CD4-positive, CD25-positive, alpha-beta regulatory T cell (primary cell): ENCODE data around the gene CKLF. TPM values are rescaled to one million over a fixed set of nuclear protein-coding genes. Genes with fewer than 3 reads are reported as not detected.

Experiments used
- ATAC-seq, 2 donors: fragments of 150-1000 bp; cut with Tn5 transposase; one replicate each; pipeline ENCODE4 v1.10.0; 2021; ENCODE audit warnings: low read depth in 2 of 2, moderate number of reproducible peaks in 2 of 2, moderate library complexity in 1 of 2
- DNase-seq, 3 donors: peaks; one replicate each; pipeline versions ENCODE4 v3.0.0 to v3.0.0-alpha.2; 2012 to 2022; ENCODE audit warnings: mixed read lengths in 1 of 3
- H3K27ac ChIP-seq: one replicate; pipeline ENCODE4 v1.7.0; 2013; ENCODE audit warnings: mild to moderate bottlenecking, low read length; ENCODE audit not compliant: insufficient read depth, poor library complexity, severe bottlenecking
- H3K27me3 ChIP-seq: one replicate; pipeline ENCODE4 v1.7.0; 2013; ENCODE audit warnings: low read length; ENCODE audit not compliant: control insufficient read depth, insufficient read depth
- H3K36me3 ChIP-seq: one replicate; pipeline ENCODE4 v1.7.0; 2013; ENCODE audit warnings: mild to moderate bottlenecking, low read length, moderate library complexity; ENCODE audit not compliant: control insufficient read depth, insufficient read depth
- H3K4me1 ChIP-seq: 2 replicates; pipeline ENCODE4 v1.7.0; 2013; ENCODE audit warnings: mild to moderate bottlenecking, low read length; ENCODE audit not compliant: insufficient read depth, control insufficient read depth, poor library complexity, severe bottlenecking
- H3K4me3 ChIP-seq: one replicate; pipeline ENCODE4 v1.7.0; 2013; ENCODE audit warnings: low read depth, mild to moderate bottlenecking, low read length, moderate library complexity
- H3K9me3 ChIP-seq, 2 experiments: 1 replicate in 1 of 2; 2 replicates in 1 of 2; pipeline ENCODE4 v1.7.0; 2013; ENCODE audit warnings: low read length in 2 of 2, mild to moderate bottlenecking in 1 of 2, moderate library complexity in 1 of 2; ENCODE audit not compliant: control insufficient read depth in 2 of 2
- H3K27ac Mint-ChIP-seq, 3 donors: one replicate each; pipeline ENCODE4 v1.8.0; 2020 to 2022; ENCODE audit warnings: mild to moderate bottlenecking in 3 of 3, mixed read lengths in 3 of 3, moderate library complexity in 2 of 3
- H3K27me3 Mint-ChIP-seq: one replicate; pipeline ENCODE4 v1.8.0; 2022; ENCODE audit warnings: mild to moderate bottlenecking, mixed read lengths
- H3K36me3 Mint-ChIP-seq: one replicate; pipeline ENCODE4 v1.8.0; 2020; ENCODE audit warnings: mixed read lengths
- H3K4me1 Mint-ChIP-seq, 4 donors: one replicate each; pipeline ENCODE4 v1.8.0; 2020 to 2022; ENCODE audit warnings: mixed read lengths in 4 of 4, mild to moderate bottlenecking in 1 of 4
- H3K4me3 Mint-ChIP-seq, 4 donors: one replicate each; pipeline ENCODE4 v1.8.0; 2020 to 2022; ENCODE audit warnings: mild to moderate bottlenecking in 4 of 4, mixed read lengths in 4 of 4, moderate library complexity in 3 of 4
- H3K9me3 Mint-ChIP-seq, 7 donors: one replicate each; pipeline ENCODE4 v1.8.0; 2020 to 2022; ENCODE audit warnings: mixed read lengths in 7 of 7, mild to moderate bottlenecking in 3 of 7, moderate library complexity in 2 of 7
- polyA plus RNA-seq, 4 donors: library from polyadenylated mRNA; unstranded; fragments of 300-500 nt; fragmentation: Illumina TruSeq; gene quantifications; one replicate each; pipeline ENCODE4 v1.2.3, GENCODE V29; 2021
- total RNA-seq: library from RNA; stranded (reverse); gene quantifications from one replicate; pipeline ENCODE4 v1.2.3, GENCODE V29; 2022

CKLF gene
- total and polyA plus RNA-seq, 5 donors from 2014 or later, result 48.2 to 242 (median 161) TPM

GRCh38 chr16:66580605-66581209 is 28.3 kb downstream of the CKLF start:
- Mint-ChIP-seq H3K4me1 (peaks cover 2 to 18% (median 6%) of the 10 kb centered on the region in 4 donors), H3K9me3 (no peaks in the 10 kb centered on the region), H3K27ac (no peak overlapping the region), H3K27me3 (peaks cover 29% of the 10 kb centered on the region), H3K4me3 (no peak overlapping the region), H3K36me3 (no peaks in the 10 kb centered on the region)
- H3K4me1 ChIP-seq, result peaks cover 9% of the 10 kb centered on the region
- no peaks in the 10 kb centered on the region for H3K9me3 ChIP-seq
- no peak overlapping the region for H3K27ac ChIP-seq
- no peaks in the 10 kb centered on the region for H3K27me3 ChIP-seq
- ATAC-seq (no peak), DNase-seq (no peak)
- H3K36me3 ChIP-seq, result no peaks in the 10 kb centered on the region
- H3K4me3 ChIP-seq, result no peak overlapping the region

GRCh38 chr16:66581246-66581952 is 29.0 kb downstream of the CKLF start:
- ATAC-seq (no peak), DNase-seq (no peak)
- H3K4me1 Mint-ChIP-seq, result peaks cover 2 to 18% (median 8%) of the 10 kb centered on the region in 4 donors
- no peak overlapping the region for H3K4me3 Mint-ChIP-seq
- H3K27me3 Mint-ChIP-seq, result peaks cover 29% of the 10 kb centered on the region
- no peaks in the 10 kb centered on the region for H3K9me3 Mint-ChIP-seq
- H3K4me3 ChIP-seq, result no peak overlapping the region
- no peaks in the 10 kb centered on the region for H3K27me3 ChIP-seq
- no peaks in the 10 kb centered on the region for H3K36me3 ChIP-seq
- H3K36me3 Mint-ChIP-seq, result no peaks in the 10 kb centered on the region
- H3K9me3 ChIP-seq, result no peaks in the 10 kb centered on the region
- no peak overlapping the region for H3K27ac ChIP-seq
- H3K27ac Mint-ChIP-seq, result no peak overlapping the region
- peaks cover 9% of the 10 kb centered on the region for H3K4me1 ChIP-seq

- peak overlapping the region in 1 of 4 donors; percentile 7 for H3K4me3 Mint-ChIP-seq
- peaks cover 5% of the 10 kb centered on the region for H3K27me3 Mint-ChIP-seq
- H3K27ac ChIP-seq, result no peak overlapping the region
- H3K4me1 Mint-ChIP-seq, result peaks cover 6 to 29% (median 19%) of the 10 kb centered on the region in 4 donors
- H3K27ac Mint-ChIP-seq, result peak overlapping the region in 1 of 3 donors; percentile 60
- DNase-seq, result no peak
- H3K9me3 Mint-ChIP-seq, result no peaks in the 10 kb centered on the region
- ATAC-seq, result no peak
- H3K36me3 Mint-ChIP-seq, result no peaks in the 10 kb centered on the region
- no peaks in the 10 kb centered on the region for H3K9me3 ChIP-seq
- H3K4me3 ChIP-seq, result no peak overlapping the region
- no peaks in the 10 kb centered on the region for H3K27me3 ChIP-seq
- peaks cover 11% of the 10 kb centered on the region for H3K4me1 ChIP-seq
- H3K36me3 ChIP-seq, result no peaks in the 10 kb centered on the region
These were observed 33.3 kb downstream of the CKLF start for GRCh38 chr16:66585481-66586239.

- no peaks in the 10 kb centered on the region for H3K27me3 Mint-ChIP-seq
- Histone ChIP-seq H3K36me3 (no peaks in the 10 kb centered on the region), H3K27me3 (no peaks in the 10 kb centered on the region), H3K9me3 (no peaks in the 10 kb centered on the region), H3K4me3 (no peak overlapping the region), H3K27ac (no peak overlapping the region), H3K4me1 (peaks cover 14% of the 10 kb centered on the region)
- peak overlapping the region in 2 of 3 donors; percentile 40 to 74 for H3K27ac Mint-ChIP-seq
- DNase-seq (no peak), ATAC-seq (no peak)
- peaks cover 6 to 33% (median 18%) of the 10 kb centered on the region in 4 donors for H3K4me1 Mint-ChIP-seq
- peak overlapping the region in 3 of 4 donors; percentile 10 to 32 (median 32) for H3K4me3 Mint-ChIP-seq
- no peaks in the 10 kb centered on the region for H3K36me3 Mint-ChIP-seq
- no peaks in the 10 kb centered on the region for H3K9me3 Mint-ChIP-seq
These were observed 35.7 kb downstream of the CKLF start for GRCh38 chr16:66587881-66588600.

- Mint-ChIP-seq H3K27me3 (no peaks in the 10 kb centered on the region), H3K27ac (peak overlapping the region in 2 of 3 donors; percentile 83 to 84), H3K36me3 (no peaks in the 10 kb centered on the region), H3K4me3 (peak overlapping the region; percentile 69 to 90 (median 85)), H3K9me3 (peaks cover 0 to 1% (median 0%) of the 10 kb centered on the region in 7 donors), H3K4me1 (peaks cover 6 to 33% (median 18%) of the 10 kb centered on the region in 4 donors)
- Histone ChIP-seq H3K4me3 (peak overlapping the region; percentile 82), H3K9me3 (no peaks in the 10 kb centered on the region), H3K36me3 (no peaks in the 10 kb centered on the region), H3K4me1 (peaks cover 14% of the 10 kb centered on the region), H3K27me3 (no peaks in the 10 kb centered on the region), H3K27ac (no peak overlapping the region)
- peak; percentile 47 to 85 (median 70) for DNase-seq
- ATAC-seq, result peak; percentile 95 to 96
These were observed 36.8 kb downstream of the CKLF start for GRCh38 chr16:66588981-66589713.

GRCh38 chr16:66590322-66590721 is 37.9 kb downstream of the CKLF start:
- Mint-ChIP-seq H3K27ac (peak overlapping the region; percentile 5 to 86 (median 83)), H3K4me1 (peaks cover 6 to 33% (median 18%) of the 10 kb centered on the region in 4 donors), H3K9me3 (peaks cover 0 to 1% (median 0%) of the 10 kb centered on the region in 7 donors), H3K4me3 (peak overlapping the region; percentile 82 to 98 (median 89)), H3K36me3 (no peaks in the 10 kb centered on the region), H3K27me3 (no peaks in the 10 kb centered on the region)
- ATAC-seq, result peak; percentile 30 to 33
- peaks cover 14% of the 10 kb centered on the region for H3K4me1 ChIP-seq
- H3K36me3 ChIP-seq, result no peaks in the 10 kb centered on the region
- peak overlapping the region; percentile 82 for H3K4me3 ChIP-seq
- peak in 2 of 3 donors; percentile 42 to 83 for DNase-seq
- no peaks in the 10 kb centered on the region for H3K27me3 ChIP-seq
- peak overlapping the region; percentile 20 for H3K27ac ChIP-seq
- no peaks in the 10 kb centered on the region for H3K9me3 ChIP-seq

GRCh38 chr16:66591018-66591417 is 38.6 kb downstream of the CKLF start:
- Mint-ChIP-seq H3K9me3 (peaks cover 0 to 1% (median 0%) of the 10 kb centered on the region in 7 donors), H3K36me3 (no peaks in the 10 kb centered on the region), H3K4me1 (peaks cover 6 to 33% (median 16%) of the 10 kb centered on the region in 4 donors), H3K4me3 (peak overlapping the region in 2 of 4 donors; percentile 88 to 90), H3K27me3 (no peaks in the 10 kb centered on the region), H3K27ac (no peak overlapping the region)
- Histone ChIP-seq H3K4me3 (no peak overlapping the region), H3K36me3 (no peaks in the 10 kb centered on the region), H3K9me3 (no peaks in the 10 kb centered on the region), H3K27me3 (no peaks in the 10 kb centered on the region), H3K27ac (no peak overlapping the region), H3K4me1 (peaks cover 14% of the 10 kb centered on the region)
- ATAC-seq (no peak), DNase-seq (no peak)
